ENCODE data around the gene LCP1.
A peak's percentile ranks its signal among the peaks of the same experiment; 100 is the strongest.

The LCP1 gene

GRCh38 chr13:46160065-46160464 lies 21.9 kb downstream of the LCP1 start:
- Histone ChIP-seq H3K79me2 (ENCODE audit: insufficient read depth, low read length) (peaks cover 79% of the 10 kb centered on the region), H3K27me3 (ENCODE audit: insufficient read depth, low read length, poor library complexity) (no peaks in the 10 kb centered on the region), H3K27ac (ENCODE audit: low read length) (peak overlapping the region; percentile 79), H3K9me3 (ENCODE audit: insufficient read depth, low read length, severe bottlenecking) (peaks cover 3% of the 10 kb centered on the region), H3K4me2 (ENCODE audit: insufficient read depth, low read length) (peak overlapping the region; percentile 51; the same call in 1 of the 2 replicates), H3K4me1 (ENCODE audit: insufficient read depth, low read length) (peaks cover 23% of the 10 kb centered on the region), H3K36me3 (ENCODE audit: insufficient read depth, low read length) (peaks cover 63% of the 10 kb centered on the region), H2AFZ (ENCODE audit: low read depth, low read length) (no peak overlapping the region), H3K4me3 (ENCODE audit: low read depth in 1 of 2, low read length in 2 of 2) (no peak overlapping the region), H4K20me1 (ENCODE audit: insufficient read depth, low read length) (peaks cover 40% of the 10 kb centered on the region), H3K9ac (ENCODE audit: low read depth, low read length) (peak overlapping the region; percentile 18; the same call in 1 of the 2 replicates)
- no peak for DNase-seq
- TF ChIP-seq EZH2 (IDR thresholded peaks at IDR 0.05; ENCODE audit: borderline replicate concordance, low read depth, low read length, severe bottlenecking) (no peak), CTCF (IDR thresholded peaks at IDR 0.05; ENCODE audit: borderline replicate concordance, extremely low read depth, low read length, poor library complexity, severe bottlenecking) (no peak)
- ATAC-seq (ENCODE audit: insufficient read depth, low read depth): peak; percentile 10; the same call in 1 of the 3 replicates

- Histone ChIP-seq H3K4me3 (ENCODE audit: low read depth in 1 of 2, low read length in 2 of 2) (no peak overlapping the region), H3K36me3 (ENCODE audit: insufficient read depth, low read length) (peaks cover 64% of the 10 kb centered on the region), H3K9ac (ENCODE audit: low read depth, low read length) (no peak overlapping the region), H3K27ac (ENCODE audit: low read length) (no peak overlapping the region), H2AFZ (ENCODE audit: low read depth, low read length) (no peak overlapping the region), H3K27me3 (ENCODE audit: insufficient read depth, low read length, poor library complexity) (no peaks in the 10 kb centered on the region), H4K20me1 (ENCODE audit: insufficient read depth, low read length) (peaks cover 32% of the 10 kb centered on the region), H3K4me1 (ENCODE audit: insufficient read depth, low read length) (peaks cover 23% of the 10 kb centered on the region), H3K4me2 (ENCODE audit: insufficient read depth, low read length) (no peak overlapping the region), H3K79me2 (ENCODE audit: insufficient read depth, low read length) (peaks cover 68% of the 10 kb centered on the region), H3K9me3 (ENCODE audit: insufficient read depth, low read length, severe bottlenecking) (peaks cover 3% of the 10 kb centered on the region)
- no peak for TF ChIP-seq CTCF (IDR thresholded peaks at IDR 0.05; ENCODE audit: borderline replicate concordance, extremely low read depth, low read length, poor library complexity, severe bottlenecking)
- no peak for TF ChIP-seq EZH2 (IDR thresholded peaks at IDR 0.05; ENCODE audit: borderline replicate concordance, low read depth, low read length, severe bottlenecking)
- ATAC-seq (ENCODE audit: insufficient read depth, low read depth): no peak
- no peak for DNase-seq
Measured at GRCh38 chr13:46158983-46159382, 23.0 kb downstream of the LCP1 start.

- TF ChIP-seq CTCF (IDR thresholded peaks at IDR 0.05; ENCODE audit: borderline replicate concordance, extremely low read depth, low read length, poor library complexity, severe bottlenecking) (no peak), EZH2 (IDR thresholded peaks at IDR 0.05; ENCODE audit: borderline replicate concordance, low read depth, low read length, severe bottlenecking) (no peak)
- H3K9ac ChIP-seq (ENCODE audit: low read depth, low read length): no peak overlapping the region
- no peak overlapping the region for H3K4me3 ChIP-seq (ENCODE audit: low read depth in 1 of 2, low read length in 2 of 2)
- H3K27me3 ChIP-seq (ENCODE audit: insufficient read depth, low read length, poor library complexity): no peaks in the 10 kb centered on the region
- ATAC-seq (ENCODE audit: insufficient read depth, low read depth) (no peak), DNase-seq (no peak)
- H3K4me2 ChIP-seq (ENCODE audit: insufficient read depth, low read length): no peak overlapping the region
- peaks cover 23% of the 10 kb centered on the region for H3K4me1 ChIP-seq (ENCODE audit: insufficient read depth, low read length)
- H2AFZ ChIP-seq (ENCODE audit: low read depth, low read length): no peak overlapping the region
- peaks cover 60% of the 10 kb centered on the region for H3K79me2 ChIP-seq (ENCODE audit: insufficient read depth, low read length)
- H3K36me3 ChIP-seq (ENCODE audit: insufficient read depth, low read length): peaks cover 68% of the 10 kb centered on the region
- H3K9me3 ChIP-seq (ENCODE audit: insufficient read depth, low read length, severe bottlenecking): no peaks in the 10 kb centered on the region
- H4K20me1 ChIP-seq (ENCODE audit: insufficient read depth, low read length): peaks cover 28% of the 10 kb centered on the region
- H3K27ac ChIP-seq (ENCODE audit: low read length): no peak overlapping the region
Measured at GRCh38 chr13:46158222-46158621, 23.8 kb downstream of the LCP1 start.

Data from DND-41 (cell line).